Adipocyte (in vitro differentiated cells): ENCODE results near the gene NR2C2AP.
A peak's percentile ranks its signal among the peaks of the same experiment; 100 is the strongest.

ENCODE experiments used
- DNase-seq: peaks from one replicate; pipeline ENCODE4 v3.0.0-alpha.2; 2015; ENCODE audit warnings: low read depth
- H3K27me3 ChIP-seq: replicated peaks from 2 replicates; pipeline ENCODE4 v1.7.0; 2013; ENCODE audit warnings: mild to moderate bottlenecking, low read length, moderate library complexity; ENCODE audit not compliant: control insufficient read depth, insufficient read depth
- H3K36me3 ChIP-seq: 2 replicates; pipeline ENCODE4 v1.7.0; 2013; ENCODE audit warnings: low read length, mild to moderate bottlenecking, moderate library complexity; ENCODE audit not compliant: control insufficient read depth, insufficient read depth, severe bottlenecking
- H3K4me1 ChIP-seq: 2 replicates; pipeline ENCODE4 v1.7.0; 2013; ENCODE audit warnings: mild to moderate bottlenecking, low read length, moderate library complexity; ENCODE audit not compliant: control insufficient read depth, insufficient read depth
- H3K4me3 ChIP-seq: 2 replicates; pipeline ENCODE4 v1.7.0; 2013; ENCODE audit warnings: mild to moderate bottlenecking, low read length, moderate library complexity
- H3K9ac ChIP-seq: 2 replicates; pipeline ENCODE4 v1.7.0; 2013; ENCODE audit warnings: mild to moderate bottlenecking, low read length, moderate library complexity
- H3K9me3 ChIP-seq: 2 replicates; pipeline ENCODE4 v1.7.0; 2013; ENCODE audit warnings: mild to moderate bottlenecking, low read length, moderate library complexity; ENCODE audit not compliant: control insufficient read depth

NR2C2AP gene, protein sequence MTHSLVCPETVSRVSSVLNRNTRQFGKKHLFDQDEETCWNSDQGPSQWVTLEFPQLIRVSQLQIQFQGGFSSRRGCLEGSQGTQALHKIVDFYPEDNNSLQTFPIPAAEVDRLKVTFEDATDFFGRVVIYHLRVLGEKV

GRCh38 chr19:19203012-19203856 is at the start of gene NR2C2AP:
NR2C2AP (minus strand) TSS chr19:19203414; CDS start chr19:19203060, 354 bp downstream.
- peaks cover 20% of the 10 kb centered on the region for H3K36me3 ChIP-seq
- H3K9ac ChIP-seq, result peak within 1 kb of the TSS; percentile 91
- peaks cover 19% of the 10 kb centered on the region for H3K27me3 ChIP-seq
- peaks cover 7% of the 10 kb centered on the region for H3K4me1 ChIP-seq
- no peaks in the 10 kb centered on the region for H3K9me3 ChIP-seq
- DNase-seq, result peak; percentile 95
- H3K4me3 ChIP-seq, result peak within 1 kb of the TSS; percentile 90

DNA sequence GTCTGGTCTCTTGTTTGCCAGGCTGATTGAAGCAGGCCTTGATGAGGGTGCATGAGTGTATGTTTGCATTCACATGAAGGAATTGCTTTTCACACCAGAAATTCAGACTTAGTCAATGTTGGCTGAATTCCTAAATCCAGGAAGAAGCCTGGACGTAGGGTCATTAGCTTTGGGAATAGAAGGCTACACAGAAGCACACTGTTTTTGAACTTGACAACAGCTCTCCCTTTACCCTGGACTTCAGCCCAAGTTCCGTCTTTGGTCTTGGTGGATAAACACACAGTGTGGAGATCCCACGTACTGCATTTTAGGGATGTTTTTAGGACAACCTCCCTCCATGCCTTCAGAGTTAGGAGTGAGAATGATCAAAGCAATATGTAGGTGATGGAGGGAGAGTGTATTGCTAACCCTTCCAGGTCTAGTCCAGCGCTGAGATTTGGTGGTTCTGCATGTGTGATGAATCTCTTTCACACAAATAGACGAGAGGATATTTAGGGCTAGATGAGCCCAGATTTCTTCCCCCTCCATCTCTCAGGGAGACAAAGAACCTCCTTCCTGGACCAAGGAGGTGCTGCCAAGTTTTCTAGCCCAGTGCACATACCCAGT is 47.1 kb upstream of the NR2C2AP start:
- Histone ChIP-seq H3K9ac (no peak overlapping the region), H3K4me1 (no peaks in the 10 kb centered on the region), H3K4me3 (no peak overlapping the region), H3K9me3 (no peaks in the 10 kb centered on the region), H3K36me3 (no peaks in the 10 kb centered on the region), H3K27me3 (peaks cover 43% of the 10 kb centered on the region)
- no peak for DNase-seq

GRCh38 chr19:19240476-19240875 is 37.3 kb upstream of the NR2C2AP start:
- Histone ChIP-seq H3K4me3 (no peak overlapping the region), H3K4me1 (no peaks in the 10 kb centered on the region), H3K9me3 (no peaks in the 10 kb centered on the region), H3K27me3 (peaks cover 20% of the 10 kb centered on the region), H3K36me3 (no peaks in the 10 kb centered on the region), H3K9ac (no peak overlapping the region)
- DNase-seq, result no peak

GRCh38 chr19:19239675-19240074 is 36.5 kb upstream of the NR2C2AP start:
- H3K9me3 ChIP-seq, result peaks cover 4% of the 10 kb centered on the region

DNA sequence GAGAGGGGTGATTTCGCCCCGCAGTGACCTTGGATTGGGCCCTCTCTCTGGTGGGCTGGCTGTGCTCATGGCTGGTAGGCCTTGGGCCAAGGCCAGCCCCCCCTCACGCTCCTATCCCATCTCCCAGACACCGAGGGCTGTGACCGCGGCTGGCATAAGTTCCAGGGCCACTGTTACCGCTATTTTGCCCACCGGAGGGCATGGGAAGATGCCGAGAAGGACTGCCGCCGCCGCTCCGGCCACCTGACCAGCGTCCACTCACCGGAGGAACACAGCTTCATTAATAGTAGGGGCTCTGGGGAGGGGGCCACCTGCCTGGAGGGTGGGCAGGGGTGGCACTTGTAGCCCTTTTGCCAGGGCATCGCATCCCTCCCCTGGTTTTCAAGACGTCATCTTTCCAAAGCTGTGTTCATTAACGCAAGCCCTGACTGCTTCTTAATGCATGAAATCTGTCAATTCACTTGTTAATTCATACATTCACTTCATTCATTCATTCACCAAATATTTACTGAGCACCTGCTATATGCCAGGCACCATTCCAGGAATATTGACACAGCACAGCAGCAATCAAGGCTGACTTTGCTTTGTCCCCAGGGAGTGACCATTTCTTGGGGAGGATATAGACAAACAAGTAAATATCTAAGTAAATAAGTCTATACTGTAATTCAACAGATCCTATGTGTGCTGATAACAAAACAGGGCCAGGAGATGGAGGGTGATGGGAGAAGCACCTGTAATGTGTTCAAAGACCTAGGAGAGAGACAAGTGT is 35.1 kb upstream of the NR2C2AP start:
- Histone ChIP-seq H3K36me3 (no peaks in the 10 kb centered on the region), H3K9me3 (peaks cover 18% of the 10 kb centered on the region), H3K4me1 (no peaks in the 10 kb centered on the region), H3K4me3 (no peak overlapping the region), H3K9ac (no peak overlapping the region), H3K27me3 (peaks cover 16% of the 10 kb centered on the region)
- DNase-seq, result no peak

More at GRCh38 chr19:19239675-19240074, 36.5 kb upstream of the NR2C2AP start:
- Histone ChIP-seq H3K4me1 (no peaks in the 10 kb centered on the region), H3K36me3 (no peaks in the 10 kb centered on the region), H3K4me3 (no peak overlapping the region), H3K27me3 (peaks cover 16% of the 10 kb centered on the region), H3K9ac (no peak overlapping the region)
- no peak for DNase-seq

GRCh38 chr19:19236173-19236572 is 33.0 kb upstream of the NR2C2AP start:
- H3K4me3 ChIP-seq, result no peak overlapping the region
- DNase-seq, result no peak
- no peak overlapping the region for H3K9ac ChIP-seq
- peaks cover 20% of the 10 kb centered on the region for H3K9me3 ChIP-seq
- peaks cover 26% of the 10 kb centered on the region for H3K27me3 ChIP-seq
- no peaks in the 10 kb centered on the region for H3K36me3 ChIP-seq
- H3K4me1 ChIP-seq, result no peaks in the 10 kb centered on the region

DNA sequence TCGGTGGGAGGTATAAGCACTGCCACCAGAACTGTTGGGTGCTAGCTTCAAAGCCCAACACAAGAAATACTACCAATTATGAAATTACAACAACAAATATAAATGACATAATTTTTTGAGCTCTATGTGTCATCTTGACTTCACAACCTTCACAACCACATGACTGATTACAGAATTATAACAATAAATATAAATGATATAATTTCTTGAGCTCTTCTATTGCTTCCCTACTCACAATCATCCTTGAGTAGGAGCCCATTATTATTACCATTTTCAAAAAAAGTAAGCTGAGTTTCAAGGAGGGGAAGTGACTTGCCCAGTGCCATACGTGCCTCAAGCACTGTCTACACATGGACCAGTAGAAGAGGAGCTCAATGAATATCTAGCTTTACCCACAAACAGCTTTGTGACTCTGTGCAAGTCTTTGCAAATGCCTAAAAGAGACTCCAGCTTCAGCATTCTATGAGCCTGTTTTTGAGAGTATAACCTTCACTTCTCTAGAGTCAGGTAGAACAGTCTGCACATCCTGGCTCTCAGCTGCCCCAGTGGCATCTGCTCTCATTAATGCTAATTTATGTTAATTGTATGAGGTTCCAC is 31.1 kb upstream of the NR2C2AP start:
- Histone ChIP-seq H3K4me1 (no peaks in the 10 kb centered on the region), H3K27me3 (peaks cover 22% of the 10 kb centered on the region), H3K36me3 (no peaks in the 10 kb centered on the region), H3K9me3 (peaks cover 20% of the 10 kb centered on the region), H3K4me3 (no peak overlapping the region), H3K9ac (no peak overlapping the region)
- no peak for DNase-seq

- DNase-seq, result no peak
- peaks cover 20% of the 10 kb centered on the region for H3K9me3 ChIP-seq
- H3K4me3 ChIP-seq, result no peak overlapping the region
- H3K27me3 ChIP-seq, result peaks cover 34% of the 10 kb centered on the region
- H3K9ac ChIP-seq, result no peak overlapping the region
- no peaks in the 10 kb centered on the region for H3K4me1 ChIP-seq
- no peaks in the 10 kb centered on the region for H3K36me3 ChIP-seq
Measured at GRCh38 chr19:19232261-19232721, 29.1 kb upstream of the NR2C2AP start.

- no peak for DNase-seq
- Histone ChIP-seq H3K4me3 (no peak overlapping the region), H3K9me3 (peaks cover 20% of the 10 kb centered on the region), H3K9ac (no peak overlapping the region), H3K36me3 (no peaks in the 10 kb centered on the region), H3K4me1 (no peaks in the 10 kb centered on the region), H3K27me3 (peaks cover 46% of the 10 kb centered on the region)
Measured at GRCh38 chr19:19230999-19231398, 27.8 kb upstream of the NR2C2AP start.

GRCh38 chr19:19229701-19230100 is 26.5 kb upstream of the NR2C2AP start:
- peaks cover 55% of the 10 kb centered on the region for H3K27me3 ChIP-seq
- H3K4me1 ChIP-seq, result no peaks in the 10 kb centered on the region
- no peak overlapping the region for H3K9ac ChIP-seq
- no peak for DNase-seq
- H3K9me3 ChIP-seq, result peaks cover 16% of the 10 kb centered on the region
- H3K36me3 ChIP-seq, result no peaks in the 10 kb centered on the region
- no peak overlapping the region for H3K4me3 ChIP-seq
